ENCODE data around the gene OTOG.

The OTOG gene

DNA sequence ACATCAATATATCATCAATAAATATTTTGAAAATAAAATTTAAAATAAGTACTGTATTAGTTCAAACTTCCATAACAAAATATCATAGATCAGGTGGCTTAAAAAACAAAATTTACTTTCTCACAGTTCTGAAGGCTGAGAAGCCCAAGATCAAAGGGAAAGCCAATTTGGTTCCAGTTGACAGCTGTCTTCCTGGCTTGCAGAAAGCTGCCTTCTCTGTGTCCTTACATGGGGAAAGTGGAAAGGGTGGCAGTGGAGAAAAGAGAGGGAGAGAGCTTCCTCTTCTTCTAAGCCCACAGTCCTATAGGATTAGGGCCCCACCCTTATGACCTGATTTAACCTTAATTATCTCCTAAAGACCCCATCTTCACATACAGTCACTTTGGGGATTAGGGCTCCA lies 121.1 kb downstream of the OTOG start:
- TF ChIP-seq CTCF (conservative IDR thresholded peaks at IDR 0.05; ENCODE audit: low read length), result no peak
- H3K4me3 ChIP-seq (ENCODE audit: low read length), result no peak overlapping the region
- no peak for DNase-seq (ENCODE audit: low read depth)

- no peak for TF ChIP-seq CTCF (conservative IDR thresholded peaks at IDR 0.05; ENCODE audit: low read length)
- DNase-seq (ENCODE audit: low read depth), result no peak
- no peak overlapping the region for H3K4me3 ChIP-seq (ENCODE audit: low read length)
These were observed 125.4 kb downstream of the OTOG start for GRCh38 chr11:17672469-17672868.

GRCh38 chr11:17673951-17674350 lies 126.9 kb downstream of the OTOG start:
- DNase-seq (ENCODE audit: low read depth), result no peak
- no peak for TF ChIP-seq CTCF (conservative IDR thresholded peaks at IDR 0.05; ENCODE audit: low read length)
- no peak overlapping the region for H3K4me3 ChIP-seq (ENCODE audit: low read length)

DNA sequence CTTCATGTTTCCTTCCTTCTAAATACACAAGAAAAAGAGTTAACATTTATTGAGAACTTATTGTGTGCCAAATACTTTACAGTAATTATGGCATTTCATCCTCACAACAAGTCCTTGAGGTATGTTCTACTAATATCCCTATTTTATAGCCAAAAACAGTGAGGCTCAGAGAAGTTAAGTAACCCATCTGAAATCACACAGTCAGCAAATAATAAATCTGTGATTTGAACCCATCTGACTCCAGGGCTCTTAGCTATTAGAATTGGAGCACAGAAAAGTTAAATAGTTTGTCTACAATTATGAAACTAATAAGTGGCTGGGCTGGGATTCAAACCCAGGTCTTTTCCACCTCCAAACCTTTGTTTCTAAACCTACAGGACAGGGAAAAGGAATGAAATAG lies 135.8 kb downstream of the OTOG start:
- no peak for DNase-seq (ENCODE audit: low read depth)
- no peak for TF ChIP-seq CTCF (conservative IDR thresholded peaks at IDR 0.05; ENCODE audit: low read length)
- no peak overlapping the region for H3K4me3 ChIP-seq (ENCODE audit: low read length)

DNA sequence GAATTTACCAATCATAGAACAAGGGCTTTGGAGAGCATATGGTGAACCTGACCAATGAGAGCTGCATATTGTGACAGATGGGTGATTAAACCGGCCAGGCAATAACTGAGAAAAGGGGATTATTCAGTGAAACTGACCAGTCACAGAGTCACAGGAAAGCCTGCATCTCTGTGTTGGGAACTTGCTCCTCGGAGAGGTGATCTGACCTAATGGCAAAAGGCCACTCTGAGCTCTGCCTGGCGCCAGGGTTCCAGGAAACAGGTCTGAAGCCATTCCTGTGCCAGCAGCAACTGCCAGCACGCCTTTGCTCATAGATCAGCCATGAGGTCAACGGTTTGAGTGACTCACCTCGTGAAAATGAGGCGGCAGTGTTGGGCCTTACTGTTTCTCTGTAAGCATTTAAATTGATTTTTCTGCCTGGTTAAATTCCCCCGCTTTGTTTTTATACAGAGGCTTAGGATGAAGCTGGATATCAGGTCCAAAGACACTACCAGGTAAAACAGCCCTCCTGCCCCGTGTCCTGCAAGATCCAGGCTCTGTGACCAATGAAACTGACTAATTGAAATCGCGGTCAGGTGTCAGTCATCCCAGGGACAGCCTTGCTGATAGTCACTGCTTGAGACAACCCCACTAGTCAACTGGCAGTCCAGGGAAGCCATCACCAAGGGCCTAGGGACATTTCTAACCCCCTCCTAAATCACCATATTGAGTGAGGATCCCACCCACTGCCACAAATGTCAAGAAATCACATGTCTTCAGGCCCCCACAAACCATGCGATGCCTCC lies 136.5 kb downstream of the OTOG start:
- peak; percentile 59 for DNase-seq (ENCODE audit: low read depth)
- TF ChIP-seq CTCF (conservative IDR thresholded peaks at IDR 0.05; ENCODE audit: low read length), result no peak
- no peak overlapping the region for H3K4me3 ChIP-seq (ENCODE audit: low read length)

- no peak overlapping the region for H3K4me3 ChIP-seq (ENCODE audit: low read length)
- TF ChIP-seq CTCF (conservative IDR thresholded peaks at IDR 0.05; ENCODE audit: low read length), result no peak
- no peak for DNase-seq (ENCODE audit: low read depth)
These were observed 137.5 kb downstream of the OTOG start for GRCh38 chr11:17684550-17684949.

GRCh38 chr11:17686231-17686980 lies 139.3 kb downstream of the OTOG start:
- TF ChIP-seq CTCF (conservative IDR thresholded peaks at IDR 0.05; ENCODE audit: low read length), result no peak
- peak; percentile 49 for DNase-seq (ENCODE audit: low read depth)
- no peak overlapping the region for H3K4me3 ChIP-seq (ENCODE audit: low read length)
